Peyer's patch (tissue), 4 donors: Measurements from ENCODE around the gene USP37. TPM values are rescaled to one million over a fixed set of nuclear protein-coding genes. Genes with fewer than 3 reads are reported as not detected.

ENCODE experiments used
- DNase-seq, 3 donors: peaks; one replicate each; pipeline ENCODE4 v3.0.0-alpha.2; 2017 to 2019
- H3K27ac ChIP-seq, 4 donors: fragments of 200-600 bp; sonication (generic); one replicate each; pipeline ENCODE4 v1.5.1; 2016 to 2019
- H3K27me3 ChIP-seq, 2 donors: fragments of 200-600 bp; sonication (generic); one replicate each; pipeline ENCODE4 v1.5.1; 2019
- H3K36me3 ChIP-seq, 3 donors: fragments of 200-600 bp; sonication (generic); one replicate each; pipeline ENCODE4 v1.5.1; 2016 to 2019
- H3K4me1 ChIP-seq, 4 donors: fragments of 200-600 bp; sonication (generic); one replicate each; pipeline ENCODE4 v1.5.1; 2016 to 2019
- H3K4me3 ChIP-seq, 4 donors: fragments of 200-600 bp; sonication (generic); 1 replicate in 3 of 4; 2 replicates in 1 of 4; pipeline ENCODE4 v1.5.1; 2016 to 2019; ENCODE audit warnings: mild to moderate bottlenecking in 1 of 4
- H3K9me3 ChIP-seq, 4 donors: fragments of 200-600 bp; sonication (generic); one replicate each; pipeline ENCODE4 v1.5.1; 2016 to 2019; ENCODE audit warnings: mild to moderate bottlenecking in 1 of 4
- CTCF ChIP-seq, 6 experiments: fragments of 450-650 bp in 4 of 6; fragments of 200-600 bp in 2 of 6; sonication (generic) in 1 of 6; IDR thresholded peaks; one replicate each; pipeline ENCODE4 v1.5.1; 2017 to 2019; ENCODE audit warnings: antibody characterized with exemption in 6 of 6, mild to moderate bottlenecking in 3 of 6, moderate library complexity in 1 of 6
- POLR2A ChIP-seq, 2 donors: fragments of 450-650 bp; IDR thresholded peaks; one replicate each; pipeline ENCODE4 v1.5.1; 2017; ENCODE audit warnings: antibody characterized with exemption in 2 of 2, mild to moderate bottlenecking in 2 of 2, moderate library complexity in 2 of 2
- total RNA-seq, 4 donors: library from RNA; depleted of rRNA; stranded (reverse); fragments of >200 nt; gene quantifications; one replicate each; pipeline ENCODE4 v1.1.0, GENCODE V29; 2016

The USP37 gene
- total RNA-seq, 4 donors from 2014 or later = 12.6 to 44.6 (median 21.8) TPM

GRCh38 chr2:218472988-218473387 is 95.2 kb downstream of the USP37 start:
- Histone ChIP-seq H3K27ac (no peak overlapping the region), H3K4me3 (no peak overlapping the region), H3K27me3 (no peaks in the 10 kb centered on the region), H3K36me3 (peaks cover 0 to 29% (median 0%) of the 10 kb centered on the region in 3 donors), H3K4me1 (no peaks in the 10 kb centered on the region), H3K9me3 (no peaks in the 10 kb centered on the region)
- no peak for TF ChIP-seq POLR2A (IDR thresholded peaks at IDR 0.05)
- no peak for TF ChIP-seq CTCF (IDR thresholded peaks at IDR 0.05)
- DNase-seq = no peak

- H3K4me3 ChIP-seq = no peak overlapping the region
- no peak overlapping the region for H3K27ac ChIP-seq
- TF ChIP-seq POLR2A (IDR thresholded peaks at IDR 0.05) (no peak), CTCF (IDR thresholded peaks at IDR 0.05) (no peak)
- no peaks in the 10 kb centered on the region for H3K27me3 ChIP-seq
- H3K36me3 ChIP-seq = peaks cover 0 to 28% (median 0%) of the 10 kb centered on the region in 3 donors
- no peak for DNase-seq
- no peaks in the 10 kb centered on the region for H3K9me3 ChIP-seq
- no peaks in the 10 kb centered on the region for H3K4me1 ChIP-seq
These were observed 96.2 kb downstream of the USP37 start for GRCh38 chr2:218471982-218472381.

GRCh38 chr2:218471036-218471435 is 97.1 kb downstream of the USP37 start:
- H3K9me3 ChIP-seq = no peaks in the 10 kb centered on the region
- H3K27ac ChIP-seq = no peak overlapping the region
- H3K4me3 ChIP-seq = no peak overlapping the region
- no peak for DNase-seq
- H3K27me3 ChIP-seq = no peaks in the 10 kb centered on the region
- H3K36me3 ChIP-seq = peaks cover 0 to 22% (median 0%) of the 10 kb centered on the region in 3 donors
- no peak for TF ChIP-seq POLR2A (IDR thresholded peaks at IDR 0.05)
- TF ChIP-seq CTCF (IDR thresholded peaks at IDR 0.05) = no peak
- H3K4me1 ChIP-seq = no peaks in the 10 kb centered on the region

GRCh38 chr2:218470448-218470847 is 97.7 kb downstream of the USP37 start:
- Histone ChIP-seq H3K27me3 (no peaks in the 10 kb centered on the region), H3K27ac (no peak overlapping the region), H3K36me3 (peaks cover 0 to 18% (median 0%) of the 10 kb centered on the region in 3 donors), H3K9me3 (no peaks in the 10 kb centered on the region), H3K4me3 (no peak overlapping the region), H3K4me1 (no peaks in the 10 kb centered on the region)
- no peak for DNase-seq
- TF ChIP-seq POLR2A (IDR thresholded peaks at IDR 0.05) (no peak), CTCF (IDR thresholded peaks at IDR 0.05) (no peak)

GRCh38 chr2:218465987-218466633 is 102.0 kb downstream of the USP37 start:
- no peak for DNase-seq
- H3K27ac ChIP-seq = peak overlapping the region in 1 of 4 donors; percentile 2
- TF ChIP-seq POLR2A (IDR thresholded peaks at IDR 0.05) = no peak
- TF ChIP-seq CTCF (IDR thresholded peaks at IDR 0.05) = peak in 5 of 6 experiments; percentile 7 to 73 (median 64)

More at GRCh38 chr2:218465987-218466633, 102.0 kb downstream of the USP37 start:
- Histone ChIP-seq H3K4me3 (no peak overlapping the region), H3K4me1 (no peaks in the 10 kb centered on the region), H3K36me3 (peaks cover 0 to 22% (median 0%) of the 10 kb centered on the region in 3 donors), H3K27me3 (no peaks in the 10 kb centered on the region), H3K9me3 (no peaks in the 10 kb centered on the region)
